ENCODE results near the gene AQP3. TPM values are rescaled to one million over a fixed set of nuclear protein-coding genes. Genes with fewer than 3 reads are reported as not detected.

Gene AQP3
- total RNA-seq, 3 donors from 2014 or later: 2.6 to 8.3 (median 3.9) TPM

GRCh38 chr9:33433871-33434270, 13.5 kb downstream of the AQP3 start:
- no peaks in the 10 kb centered on the region for H3K4me1 ChIP-seq (ENCODE audit: low read depth)
- no peaks in the 10 kb centered on the region for H3K9me3 ChIP-seq
- TF ChIP-seq CTCF (IDR thresholded peaks at IDR 0.05): no peak
- intact Hi-C loops (cut with DNase I, micrococcal nuclease): no loop called here
- DNase-seq (no peak), ATAC-seq (no peak)
- no peak overlapping the region for H3K4me3 ChIP-seq
- H3K36me3 ChIP-seq (ENCODE audit: low read depth): no peaks in the 10 kb centered on the region

GRCh38 chr9:33431420-33431819, 16.0 kb downstream of the AQP3 start:
- intact Hi-C loops (cut with DNase I, micrococcal nuclease): no loop called here
- no peak for TF ChIP-seq CTCF (IDR thresholded peaks at IDR 0.05)
- no peaks in the 10 kb centered on the region for H3K4me1 ChIP-seq (ENCODE audit: low read depth)
- no peaks in the 10 kb centered on the region for H3K9me3 ChIP-seq
- no peak overlapping the region for H3K4me3 ChIP-seq
- ATAC-seq (no peak), DNase-seq (no peak)
- H3K36me3 ChIP-seq (ENCODE audit: low read depth): no peaks in the 10 kb centered on the region

- intact Hi-C loops (cut with DNase I, micrococcal nuclease): no loop called here
- Histone ChIP-seq H3K9me3 (no peaks in the 10 kb centered on the region), H3K4me3 (no peak overlapping the region), H3K36me3 (ENCODE audit: low read depth) (no peaks in the 10 kb centered on the region), H3K4me1 (ENCODE audit: low read depth) (no peaks in the 10 kb centered on the region)
- ATAC-seq (no peak), DNase-seq (no peak)
- TF ChIP-seq CTCF (IDR thresholded peaks at IDR 0.05): no peak
Observed at GRCh38 chr9:33430942-33431341, 16.5 kb downstream of the AQP3 start.

GRCh38 chr9:33429256-33429985, 18.0 kb downstream of the AQP3 start:
- Histone ChIP-seq H3K9me3 (no peaks in the 10 kb centered on the region), H3K4me3 (no peak overlapping the region), H3K4me1 (ENCODE audit: low read depth) (no peaks in the 10 kb centered on the region), H3K36me3 (ENCODE audit: low read depth) (no peaks in the 10 kb centered on the region)
- TF ChIP-seq CTCF (IDR thresholded peaks at IDR 0.05): no peak
- no peak for ATAC-seq
- intact Hi-C loops (cut with DNase I, micrococcal nuclease): no loop called here
- DNase-seq: no peak

- no peak for DNase-seq
- H3K4me3 ChIP-seq: no peak overlapping the region
- intact Hi-C loops (cut with DNase I, micrococcal nuclease): no loop called here
- H3K9me3 ChIP-seq: no peaks in the 10 kb centered on the region
- H3K36me3 ChIP-seq (ENCODE audit: low read depth): no peaks in the 10 kb centered on the region
- TF ChIP-seq CTCF (IDR thresholded peaks at IDR 0.05): no peak
- ATAC-seq: no peak
- no peaks in the 10 kb centered on the region for H3K4me1 ChIP-seq (ENCODE audit: low read depth)
Observed at GRCh38 chr9:33426843-33427293, 20.5 kb downstream of the AQP3 start.

All from mucosa of descending colon (tissue), 3 donors.